ENCODE data around the gene LRP3. TPM values are rescaled to one million over a fixed set of nuclear protein-coding genes. Genes with fewer than 3 reads are reported as not detected.

LRP3 gene
- total RNA-seq, result 24.4 and 28.2 TPM in 2 replicates
- polyA plus RNA-seq, result 4.0 and 5.9 TPM in 2 replicates
- polyA plus RNA-seq (2012), result 13.6 and 30.2 TPM in 2 replicates
- 10.2 and 17.7 TPM in 2 replicates for polyA minus RNA-seq (ENCODE audit: low replicate concordance)

GRCh38 chr19:33193865-33194362 lies at the start of gene LRP3:
Gene LRP3, plus strand, starts transcription at chr19:33194330. Its CDS starts 456 bp downstream, at chr19:33194786.
- H3K4me3 ChIP-seq (replicated peaks in 1 of 4; ENCODE audit: control extremely low read depth in 1 of 4, insufficient read depth in 1 of 4, low read depth in 3 of 4, low read length in 4 of 4), result peak within 1 kb of the TSS; percentile 54 to 67 (median 58)
- TF ChIP-seq EZH2 (IDR thresholded peaks at IDR 0.05; ENCODE audit: low read length, missing control alignments) (no peak), CTCF (conservative IDR thresholded peaks at IDR 0.05 in 1 of 2, IDR thresholded peaks at IDR 0.05 in 1 of 2; ENCODE audit: low read depth in 1 of 2, low read length in 2 of 2) (no peak)
- H3K27ac ChIP-seq (ENCODE audit: insufficient read depth, low read length), result no peak within 1 kb of the TSS
- H3K79me2 ChIP-seq (ENCODE audit: control insufficient read depth, insufficient read depth, low read length), result no peaks in the 10 kb centered on the region
- peaks cover 2% of the 10 kb centered on the region for H3K27me3 ChIP-seq (ENCODE audit: control insufficient read depth, insufficient read depth, low read length)
- H2AFZ ChIP-seq (ENCODE audit: low read length), result peak within 1 kb of the TSS; percentile 19
- no peaks in the 10 kb centered on the region for H3K36me3 ChIP-seq (ENCODE audit: control insufficient read depth, insufficient read depth, low read length)
- DNase-seq (ENCODE audit: low read depth in 2 of 2), result peak; percentile 22 to 41
- H3K9ac ChIP-seq (ENCODE audit: insufficient read depth, low read length), result peak within 1 kb of the TSS; percentile 37
- H3K4me1 ChIP-seq (ENCODE audit: control insufficient read depth, extremely low read depth, insufficient read depth, low read length), result no peaks in the 10 kb centered on the region
- no peaks in the 10 kb centered on the region for H3K9me3 ChIP-seq (ENCODE audit: control insufficient read depth, insufficient read depth, low read depth, low read length)
- no peaks in the 10 kb centered on the region for H4K20me1 ChIP-seq (ENCODE audit: control insufficient read depth, extremely low read depth, insufficient read depth, low read length)
- H3K4me2 ChIP-seq (ENCODE audit: extremely low read depth, insufficient read depth, low read length), result peak within 1 kb of the TSS; percentile 72

GRCh38 chr19:33146209-33146608 lies 47.9 kb upstream of the LRP3 start:
- H2AFZ ChIP-seq (ENCODE audit: low read length), result no peak overlapping the region
- no peak overlapping the region for H3K4me2 ChIP-seq (ENCODE audit: extremely low read depth, insufficient read depth, low read length)
- no peak overlapping the region for H3K4me3 ChIP-seq (replicated peaks in 1 of 4; ENCODE audit: control extremely low read depth in 1 of 4, insufficient read depth in 1 of 4, low read depth in 3 of 4, low read length in 4 of 4)
- no peaks in the 10 kb centered on the region for H3K27me3 ChIP-seq (ENCODE audit: control insufficient read depth, insufficient read depth, low read length)
- H4K20me1 ChIP-seq (ENCODE audit: control insufficient read depth, extremely low read depth, insufficient read depth, low read length), result no peaks in the 10 kb centered on the region
- no peaks in the 10 kb centered on the region for H3K4me1 ChIP-seq (ENCODE audit: control insufficient read depth, extremely low read depth, insufficient read depth, low read length)
- no peak for TF ChIP-seq EZH2 (IDR thresholded peaks at IDR 0.05; ENCODE audit: low read length, missing control alignments)
- TF ChIP-seq CTCF (conservative IDR thresholded peaks at IDR 0.05 in 1 of 2, IDR thresholded peaks at IDR 0.05 in 1 of 2; ENCODE audit: low read depth in 1 of 2, low read length in 2 of 2), result no peak
- no peaks in the 10 kb centered on the region for H3K36me3 ChIP-seq (ENCODE audit: control insufficient read depth, insufficient read depth, low read length)
- no peak overlapping the region for H3K27ac ChIP-seq (ENCODE audit: insufficient read depth, low read length)
- H3K9me3 ChIP-seq (ENCODE audit: control insufficient read depth, insufficient read depth, low read depth, low read length), result no peaks in the 10 kb centered on the region
- H3K9ac ChIP-seq (ENCODE audit: insufficient read depth, low read length), result no peak overlapping the region
- no peak for DNase-seq (ENCODE audit: low read depth in 2 of 2)
- no peaks in the 10 kb centered on the region for H3K79me2 ChIP-seq (ENCODE audit: control insufficient read depth, insufficient read depth, low read length)

- TF ChIP-seq CTCF (conservative IDR thresholded peaks at IDR 0.05 in 1 of 2, IDR thresholded peaks at IDR 0.05 in 1 of 2; ENCODE audit: low read depth in 1 of 2, low read length in 2 of 2) (no peak), EZH2 (IDR thresholded peaks at IDR 0.05; ENCODE audit: low read length, missing control alignments) (no peak)
- Histone ChIP-seq H3K27me3 (ENCODE audit: control insufficient read depth, insufficient read depth, low read length) (no peaks in the 10 kb centered on the region), H3K9ac (ENCODE audit: insufficient read depth, low read length) (no peak overlapping the region), H3K4me3 (replicated peaks in 1 of 4; ENCODE audit: control extremely low read depth in 1 of 4, insufficient read depth in 1 of 4, low read depth in 3 of 4, low read length in 4 of 4) (no peak overlapping the region), H3K27ac (ENCODE audit: insufficient read depth, low read length) (no peak overlapping the region), H3K36me3 (ENCODE audit: control insufficient read depth, insufficient read depth, low read length) (no peaks in the 10 kb centered on the region), H3K4me2 (ENCODE audit: extremely low read depth, insufficient read depth, low read length) (no peak overlapping the region), H3K79me2 (ENCODE audit: control insufficient read depth, insufficient read depth, low read length) (no peaks in the 10 kb centered on the region), H4K20me1 (ENCODE audit: control insufficient read depth, extremely low read depth, insufficient read depth, low read length) (no peaks in the 10 kb centered on the region), H3K9me3 (ENCODE audit: control insufficient read depth, insufficient read depth, low read depth, low read length) (no peaks in the 10 kb centered on the region), H2AFZ (ENCODE audit: low read length) (no peak overlapping the region), H3K4me1 (ENCODE audit: control insufficient read depth, extremely low read depth, insufficient read depth, low read length) (no peaks in the 10 kb centered on the region)
- no peak for DNase-seq (ENCODE audit: low read depth in 2 of 2)
Observed at GRCh38 chr19:33147538-33147937, 46.6 kb upstream of the LRP3 start.

All from fibroblast of lung (primary cell).